K562 (cell line): Measurements from ENCODE around the gene PEAR1. TPM values are rescaled to one million over a fixed set of nuclear protein-coding genes. Genes with fewer than 3 reads are reported as not detected.

Source experiments
- ATAC-seq: fragments of 200-7000 bp; cut with Tn5 transposase; 3 replicates; pipeline ENCODE4 v1.9.1; 2020; ENCODE audit warnings: moderate library complexity
- BruUV-seq: library from RNA; stranded (reverse); fragments of 400-500 nt; replicated peaks from 2 replicates; lab custom pipeline; 2021; lab: Mats Ljungman, UMichigan
- CTCF ChIA-PET: fragments of 300-600 bp; formaldehyde crosslinking; extraction: SDS; loops from one replicate; lab custom pipeline; 2021; ENCODE audit warnings: low intra/inter-chr PET ratio; lab: Yijun Ruan, JAX
- POLR2A ChIA-PET: fragments of 300-600, 350-650 bp; sonication (Branson Sonifier 250); formaldehyde crosslinking; extraction: SDS; loops from one replicate; lab custom pipeline; 2021; ENCODE audit warnings: antibody characterized with exemption, inconsistent platforms; lab: Yijun Ruan, JAX
- DNase-seq, 4 experiments: peaks; one replicate each; pipeline versions ENCODE4 v3.0.0 to v3.0.0-alpha.2; 2011 to 2018; ENCODE audit warnings: low spot score in 3 of 4, mixed read lengths in 3 of 4; ENCODE audit errors: extremely low read depth in 1 of 4
- FAIRE-seq: peaks from 2 replicates; lab custom pipeline; 2011; peaks lifted over from hg19 to GRCh38; lab: Jason Lieb, UNC
- H2AFZ ChIP-seq: 2 replicates; pipeline ENCODE4 v1.6.0; 2011; ENCODE audit warnings: low read depth, low read length, control low read depth, inconsistent platforms
- H3K27ac ChIP-seq: fragments of 200-600 bp; 3 replicates; pipeline ENCODE4 v1.8.0; 2011; ENCODE audit warnings: low read depth, mild to moderate bottlenecking, control low read depth, inconsistent platforms, low read length, moderate library complexity, mixed read lengths; ENCODE audit errors: extremely low read depth
- H3K27me3 ChIP-seq, 2 experiments: fragments of 300-600 bp in 1 of 2; 2 replicates in 1 of 2; 3 replicates in 1 of 2; pipeline versions ENCODE4 v1.6.0 to v1.8.0; 2011; ENCODE audit warnings: inconsistent platforms in 2 of 2, low read length in 2 of 2, mild to moderate bottlenecking in 1 of 2, mixed read lengths in 1 of 2, moderate library complexity in 1 of 2; ENCODE audit not compliant: control insufficient read depth in 2 of 2, insufficient read depth in 2 of 2
- H3K36me3 ChIP-seq: fragments of 300-600 bp; 3 replicates; pipeline ENCODE4 v1.8.0; 2011; ENCODE audit warnings: mild to moderate bottlenecking, low read length, inconsistent platforms; ENCODE audit not compliant: control insufficient read depth, insufficient read depth
- H3K4me1 ChIP-seq, 2 experiments: fragments of 200-600 bp in 1 of 2; replicated peaks in 1 of 2; 2 replicates in 1 of 2; 3 replicates in 1 of 2; pipeline versions ENCODE4 v1.5.1 to v1.8.0; 2011; ENCODE audit warnings: inconsistent platforms in 2 of 2, low read length in 2 of 2, mild to moderate bottlenecking in 1 of 2, mixed read lengths in 1 of 2, moderate library complexity in 1 of 2; ENCODE audit not compliant: control insufficient read depth in 2 of 2, insufficient read depth in 2 of 2
- H3K4me2 ChIP-seq: 2 replicates; pipeline ENCODE4 v1.6.1; 2011; ENCODE audit warnings: low read length, control low read depth, inconsistent platforms, mixed read lengths; ENCODE audit not compliant: insufficient read depth
- H3K4me3 ChIP-seq: fragments of 200-600 bp; sonication (generic), shearing (Covaris generic); 2 replicates; pipeline ENCODE4 v1.5.1; 2016; ENCODE audit warnings: control low read depth, inconsistent platforms
- H3K79me2 ChIP-seq: fragments of 200-600 bp; 3 replicates; pipeline ENCODE4 v1.8.0; 2011; ENCODE audit warnings: low read length, inconsistent platforms; ENCODE audit not compliant: control insufficient read depth, insufficient read depth
- H3K9ac ChIP-seq, 2 experiments: 2 replicates each; pipeline versions ENCODE4 v1.6.0 to v1.6.1; 2011; ENCODE audit warnings: low read depth in 2 of 2, low read length in 2 of 2, control low read depth in 1 of 2, inconsistent platforms in 1 of 2, mild to moderate bottlenecking in 1 of 2, mixed read lengths in 1 of 2; ENCODE audit not compliant: insufficient read depth in 1 of 2
- H3K9me1 ChIP-seq: one replicate; pipeline ENCODE4 v1.6.0; 2011; ENCODE audit warnings: inconsistent platforms, mild to moderate bottlenecking, low read length, moderate library complexity; ENCODE audit not compliant: control insufficient read depth, insufficient read depth
- H3K9me3 ChIP-seq: replicated peaks from 2 replicates; pipeline ENCODE4 v1.5.1; 2011; ENCODE audit warnings: low read depth, low read length, inconsistent platforms; ENCODE audit not compliant: control insufficient read depth, insufficient read depth
- H4K20me1 ChIP-seq: replicated peaks from 2 replicates; pipeline ENCODE4 v1.6.1; 2011; ENCODE audit warnings: low read length, inconsistent platforms, mixed read lengths; ENCODE audit not compliant: control insufficient read depth, insufficient read depth
- ATF1 ChIP-seq, 2 experiments: fragments of 450-650 bp in 1 of 2; IDR thresholded peaks; 2 replicates each; pipeline ENCODE4 v1.6.1; 2016; ENCODE audit warnings: missing compliant biosample characterization in 1 of 2, missing genetic modification characterization in 1 of 2
- DACH1 ChIP-seq: fragments of 450-650 bp; IDR thresholded peaks from 2 replicates; pipeline ENCODE4 v1.6.1; 2018; ENCODE audit not compliant: partially characterized antibody
- KDM2B ChIP-seq: fragments of 250-450 bp; sonication (Bioruptor Pico); IDR thresholded peaks from 2 replicates; pipeline ENCODE4 v1.8.0; 2021; ENCODE audit warnings: mild to moderate bottlenecking, moderate library complexity
- NCOA6 ChIP-seq: fragments of 450-650 bp; IDR thresholded peaks from 2 replicates; pipeline ENCODE4 v1.6.1; 2017; ENCODE audit warnings: mild to moderate bottlenecking
- POLR2G ChIP-seq: fragments of 200-400 bp; formaldehyde crosslinking; IDR thresholded peaks from 2 replicates; pipeline ENCODE4 v1.6.1; 2017; ENCODE audit warnings: low read depth, mild to moderate bottlenecking, antibody characterized with exemption, low read length, moderate library complexity
- TARDBP ChIP-seq: fragments of 450-650 bp; IDR thresholded peaks from 2 replicates; pipeline ENCODE4 v1.6.1; 2016
- ZNF445 ChIP-seq: fragments of 250-450 bp; sonication (Bioruptor Pico); IDR thresholded peaks from 2 replicates; pipeline ENCODE4 v1.4.0; 2020; ENCODE audit warnings: low read depth, mild to moderate bottlenecking, moderate library complexity
- WGBS: fragments of 100-300 bp; shearing (Covaris generic); methylation state at CpG from one replicate; pipeline ENCODE4 v1.1.6; 2016; ENCODE audit warnings: low coverage, mixed read lengths; ENCODE audit not compliant: insufficient coverage; ENCODE audit errors: missing lambda C conversion rate; 5-methylcytosine and 5-hydroxymethylcytosine counted together
- in situ Hi-C: fragments of 300-500 bp; cut with MboI; formaldehyde crosslinking; loops from 4 replicates; pipeline ENCODE4 v1.15.0; 2018; ENCODE audit warnings: inconsistent platforms, mixed read lengths
- intact Hi-C: fragments of 100-400 bp; cut with micrococcal nuclease; formaldehyde crosslinking; loops from 2 replicates; pipeline ENCODE4 v1.14.2; 2022
- polyA plus RNA-seq, 8 experiments: library from polyadenylated mRNA; depleted of rRNA in 4 of 8; stranded (reverse) in 5 of 8; unstranded in 3 of 8; fragments of >200 nt; fragmentation: Nextera tagmentation in 2 of 8; fragmentation: Illumina TruSeq in 1 of 8; extraction: Ambion mirVana in 2 of 8; extraction: Trizol in 1 of 8; gene quantifications; 2 replicates each; pipeline versions ENCODE4 v1.2.1 to v1.2.3, GENCODE V29; 2011 to 2014; ENCODE audit warnings: inconsistent platforms in 1 of 8, missing spikeins in 1 of 8
- total RNA-seq, 7 experiments: library from RNA; depleted of rRNA in 6 of 7; stranded (reverse); fragments of >200 nt in 6 of 7; fragmentation: Illumina TruSeq in 2 of 7; extraction: Trizol in 2 of 7; gene quantifications; 2 replicates each; pipeline versions ENCODE4 v1.2.1 to v1.2.3, GENCODE V29; 2011 to 2021; ENCODE audit warnings: low replicate concordance in 1 of 7

PEAR1 gene
- total and polyA plus RNA-seq, 9 of the 15 experiments (the other 6 are each of a cell fraction or from before 2014, with no cell fraction given) = 0.87 to 13.9 (median 6.1) TPM

DNA sequence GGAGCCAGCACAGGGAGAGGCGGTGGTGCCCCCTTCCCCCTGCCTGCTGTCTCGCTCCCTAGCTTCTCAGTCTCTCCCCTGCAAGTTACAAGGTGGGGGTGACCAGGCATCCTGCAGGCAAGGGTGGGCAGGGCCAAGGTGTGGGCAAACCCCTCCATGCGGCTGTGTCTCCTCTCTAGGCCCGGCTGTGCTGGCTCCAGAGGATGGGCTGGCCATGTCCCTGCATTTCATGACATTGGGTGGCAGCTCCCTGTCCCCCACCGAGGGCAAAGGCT, 18.2 kb upstream of the PEAR1 start:
- POLR2A ChIA-PET = interaction anchor here (0.6 to 1.4 kb wide), 2 partner anchors 10 to 56 kb away, joined by 3 to 5 read pairs; no protein-coding TSS in a partner anchor
- BruUV-seq = no TSS peak
- ATAC-seq = no peak
- no peaks in the 10 kb centered on the region for H4K20me1 ChIP-seq
- no peak overlapping the region for H2AFZ ChIP-seq
- TF ChIP-seq DACH1 (no peak), KDM2B (CRISPR knock-in tag) (no peak), NCOA6 (no peak), ZNF445 (CRISPR knock-in tag) (no peak), POLR2G (peak; percentile 44), ATF1 (CRISPR knock-in tag; IDR thresholded peaks at IDR 0.05) (no peak), ATF1 (tag; IDR thresholded peaks at IDR 0.05) (no peak)
- H3K9me3 ChIP-seq = no peaks in the 10 kb centered on the region
- in situ Hi-C loops = no loop called here
- H3K9me1 ChIP-seq = no peaks in the 10 kb centered on the region
- peak overlapping the region in 1 of 2 experiments; percentile 70; a peak in 2 of 4 replicates for H3K9ac ChIP-seq
- CTCF ChIA-PET = no interaction called here
- no peak for DNase-seq
- WGBS = 52% methylated on average over 3 of the region's 5 CpGs
- no peaks in the 10 kb centered on the region for H3K27me3 ChIP-seq
- peaks cover 2% of the 10 kb centered on the region; the same call in 2 of the 3 replicates for H3K36me3 ChIP-seq
- no peak overlapping the region for H3K4me2 ChIP-seq
- peaks cover 6 to 24% of the 10 kb centered on the region in 2 experiments for H3K4me1 ChIP-seq
- intact Hi-C loops = no loop called here
- no peak overlapping the region for H3K4me3 ChIP-seq
- no peaks in the 10 kb centered on the region for H3K79me2 ChIP-seq
- FAIRE-seq = no peak
- H3K27ac ChIP-seq = no peak overlapping the region

DNA sequence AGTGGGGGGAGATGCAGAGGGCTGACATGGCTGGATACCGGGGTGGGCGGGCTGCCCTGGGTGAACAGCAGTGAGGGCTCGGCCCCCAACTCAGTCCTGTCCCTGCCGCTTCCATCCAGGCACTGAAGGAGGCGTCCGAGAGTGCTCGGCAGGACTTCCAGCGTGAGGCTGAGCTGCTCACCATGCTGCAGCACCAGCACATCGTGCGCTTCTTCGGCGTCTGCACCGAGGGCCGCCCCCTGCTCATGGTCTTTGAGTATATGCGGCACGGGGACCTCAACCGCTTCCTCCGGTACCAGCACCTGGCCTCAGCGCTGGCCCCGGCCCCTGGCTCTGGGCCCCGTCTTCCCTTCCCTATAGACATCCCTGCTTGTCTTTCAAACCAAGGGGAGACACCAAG, 17.2 kb upstream of the PEAR1 start:
- intact Hi-C loops = no loop called here

More for the DNA sequence above, 17.2 kb upstream of the PEAR1 start:
- Histone ChIP-seq H3K27me3 (no peaks in the 10 kb centered on the region), H2AFZ (no peak overlapping the region), H3K9ac (no peak overlapping the region), H3K79me2 (no peaks in the 10 kb centered on the region), H3K9me3 (no peaks in the 10 kb centered on the region), H3K27ac (no peak overlapping the region), H3K36me3 (no peaks in the 10 kb centered on the region; the same call in 1 of the 3 replicates), H3K9me1 (no peaks in the 10 kb centered on the region), H3K4me2 (no peak overlapping the region), H3K4me1 (peaks cover 0 to 26% of the 10 kb centered on the region in 2 experiments; a peak in 3 of 5 replicates), H3K4me3 (no peak overlapping the region), H4K20me1 (no peaks in the 10 kb centered on the region)
- ChIA-PET CTCF (no interaction called here), POLR2A (interaction anchor here (0.7 kb wide), 1 partner anchor 150 kb away, joined by 4 read pairs; no protein-coding TSS in a partner anchor)
- in situ Hi-C loops = no loop called here
- ATAC-seq (no peak; the same call in 2 of the 3 replicates), DNase-seq (no peak), FAIRE-seq (no peak)
- 72% methylated on average over 11 of the region's 21 CpGs for WGBS
- peak; percentile 42; the same call in 1 of the 2 replicates for TF ChIP-seq POLR2G
- TF ChIP-seq TARDBP = no peak
- BruUV-seq = no TSS peak
